ENCODE measurements around the gene POLR2E. TPM values are rescaled to one million over a fixed set of nuclear protein-coding genes. Genes with fewer than 3 reads are reported as not detected.
A peak's percentile ranks its signal among the peaks of the same experiment; 100 is the strongest.

Gene POLR2E
- polyA plus RNA-seq, 3 donors, result 183 to 222 (median 195) TPM

DNA sequence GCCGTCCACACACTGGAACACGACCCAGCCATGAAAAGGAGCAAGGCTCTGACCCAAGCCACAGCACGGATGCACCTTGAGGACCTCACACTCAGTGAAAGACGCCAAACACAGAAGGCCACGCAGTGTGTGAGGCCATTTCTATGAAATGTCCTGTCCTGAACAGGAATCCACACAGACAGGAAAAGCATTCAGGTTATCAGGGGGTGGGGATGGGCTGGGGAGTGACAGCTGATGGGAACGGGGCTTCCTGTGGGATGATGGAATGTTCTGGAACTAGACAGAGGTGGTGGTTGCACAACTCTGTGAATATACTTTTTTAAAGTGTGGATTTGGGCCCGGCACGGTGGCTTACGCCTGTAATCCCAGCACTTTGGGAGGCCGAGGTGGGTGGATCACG is 39.3 kb upstream of the POLR2E start:
- Histone ChIP-seq H3K36me3 (replicated peaks in 1 of 2; ENCODE audit: control insufficient read depth in 1 of 2, insufficient read depth in 2 of 2, low read length in 2 of 2) (peaks cover 32 to 47% of the 10 kb centered on the region in 2 donors), H3K9me3 (replicated peaks in 1 of 2; ENCODE audit: control insufficient read depth in 1 of 2, insufficient read depth in 1 of 2, low read length in 2 of 2) (peaks cover 0 to 4% of the 10 kb centered on the region in 2 donors), H3K4me1 (ENCODE audit: control insufficient read depth in 1 of 2, insufficient read depth in 2 of 2, low read length in 2 of 2) (peaks cover 38 to 44% of the 10 kb centered on the region in 2 donors), H3K4me2 (replicated peaks; ENCODE audit: extremely low read depth, low read length, poor library complexity, severe bottlenecking) (no peak overlapping the region), H3K4me3 (replicated peaks in 1 of 3; ENCODE audit: low read depth in 2 of 3, low read length in 3 of 3) (no peak overlapping the region), H3K79me2 (ENCODE audit: insufficient read depth, low read length) (peaks cover 72% of the 10 kb centered on the region), H3K27ac (ENCODE audit: low read depth in 1 of 2, low read length in 2 of 2) (peak overlapping the region in 1 of 2 donors; percentile 91), H2AFZ (ENCODE audit: insufficient read depth, low read depth, low read length, poor library complexity, severe bottlenecking) (no peak overlapping the region), H3K27me3 (ENCODE audit: control insufficient read depth in 2 of 2, insufficient read depth in 2 of 2, low read length in 2 of 2) (no peaks in the 10 kb centered on the region), H4K20me1 (ENCODE audit: insufficient read depth, low read length) (peaks cover 80% of the 10 kb centered on the region), H3K9ac (ENCODE audit: insufficient read depth, low read length, poor library complexity, severe bottlenecking) (no peak overlapping the region)
- TF ChIP-seq, protein P1, sequence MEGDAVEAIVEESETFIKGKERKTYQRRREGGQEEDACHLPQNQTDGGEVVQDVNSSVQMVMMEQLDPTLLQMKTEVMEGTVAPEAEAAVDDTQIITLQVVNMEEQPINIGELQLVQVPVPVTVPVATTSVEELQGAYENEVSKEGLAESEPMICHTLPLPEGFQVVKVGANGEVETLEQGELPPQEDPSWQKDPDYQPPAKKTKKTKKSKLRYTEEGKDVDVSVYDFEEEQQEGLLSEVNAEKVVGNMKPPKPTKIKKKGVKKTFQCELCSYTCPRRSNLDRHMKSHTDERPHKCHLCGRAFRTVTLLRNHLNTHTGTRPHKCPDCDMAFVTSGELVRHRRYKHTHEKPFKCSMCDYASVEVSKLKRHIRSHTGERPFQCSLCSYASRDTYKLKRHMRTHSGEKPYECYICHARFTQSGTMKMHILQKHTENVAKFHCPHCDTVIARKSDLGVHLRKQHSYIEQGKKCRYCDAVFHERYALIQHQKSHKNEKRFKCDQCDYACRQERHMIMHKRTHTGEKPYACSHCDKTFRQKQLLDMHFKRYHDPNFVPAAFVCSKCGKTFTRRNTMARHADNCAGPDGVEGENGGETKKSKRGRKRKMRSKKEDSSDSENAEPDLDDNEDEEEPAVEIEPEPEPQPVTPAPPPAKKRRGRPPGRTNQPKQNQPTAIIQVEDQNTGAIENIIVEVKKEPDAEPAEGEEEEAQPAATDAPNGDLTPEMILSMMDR (IDR thresholded peaks at IDR 0.05), result no peak
- H3K36me3 Mint-ChIP-seq, result peaks cover 34 to 52% of the 10 kb centered on the region in 2 donors
- H3K27ac Mint-ChIP-seq, result peak overlapping the region in 2 of 7 donors; percentile 89 to 94
- H3K9me3 Mint-ChIP-seq, result peaks cover 0 to 5% (median 2%) of the 10 kb centered on the region in 7 donors
- DNase-seq, result no peak
- intact Hi-C loops (cut with micrococcal nuclease), result loop anchor here in 1 of 2 donors (5.0 kb wide), 1 partner anchor 38 kb away; the partner anchor contains the start of gene SBNO2
- WGBS (ENCODE audit: insufficient coverage), result 100% methylated on average over 5 of the region's 11 CpGs
- H3K4me3 Mint-ChIP-seq, result no peak overlapping the region
- H3K4me1 Mint-ChIP-seq, result peaks cover 39% of the 10 kb centered on the region
- H3K27me3 Mint-ChIP-seq (ENCODE audit: low read depth in 3 of 3), result peaks cover 0 to 3% (median 0%) of the 10 kb centered on the region in 3 donors

DNA sequence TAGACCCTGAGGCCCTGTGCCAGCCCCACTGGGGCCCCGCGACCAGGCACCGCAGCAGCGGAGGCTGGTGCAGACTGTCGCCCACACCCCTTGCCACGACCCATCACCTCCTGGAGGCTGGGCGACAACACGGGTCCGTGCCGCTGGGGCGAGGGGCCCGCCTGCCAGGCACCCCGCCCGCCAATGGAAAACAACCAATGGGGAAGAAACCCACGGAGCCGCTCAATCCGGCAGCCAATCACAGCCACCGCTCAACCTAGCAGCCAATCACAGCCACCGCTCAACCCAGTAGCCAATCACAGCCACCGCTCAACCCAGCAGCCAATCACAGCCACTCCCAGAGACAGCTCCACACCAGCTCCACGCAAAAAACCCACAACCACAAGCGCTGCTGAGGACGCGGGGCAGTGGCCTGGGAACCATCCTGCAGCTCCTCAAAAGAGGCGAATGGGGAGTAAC is 38.3 kb upstream of the POLR2E start:
- Histone ChIP-seq H3K4me3 (replicated peaks in 1 of 3; ENCODE audit: low read depth in 2 of 3, low read length in 3 of 3) (peak overlapping the region in 2 of 3 experiments; percentile 64 to 82), H3K27me3 (ENCODE audit: control insufficient read depth in 2 of 2, insufficient read depth in 2 of 2, low read length in 2 of 2) (no peaks in the 10 kb centered on the region), H2AFZ (ENCODE audit: insufficient read depth, low read depth, low read length, poor library complexity, severe bottlenecking) (no peak overlapping the region), H3K27ac (ENCODE audit: low read depth in 1 of 2, low read length in 2 of 2) (peak overlapping the region; percentile 87 to 91), H3K9ac (ENCODE audit: insufficient read depth, low read length, poor library complexity, severe bottlenecking) (peak overlapping the region; percentile 84), H3K9me3 (replicated peaks in 1 of 2; ENCODE audit: control insufficient read depth in 1 of 2, insufficient read depth in 1 of 2, low read length in 2 of 2) (peaks cover 0 to 4% of the 10 kb centered on the region in 2 donors), H3K4me2 (replicated peaks; ENCODE audit: extremely low read depth, low read length, poor library complexity, severe bottlenecking) (peak overlapping the region; percentile 82), H3K4me1 (ENCODE audit: control insufficient read depth in 1 of 2, insufficient read depth in 2 of 2, low read length in 2 of 2) (peaks cover 38 to 44% of the 10 kb centered on the region in 2 donors), H4K20me1 (ENCODE audit: insufficient read depth, low read length) (peaks cover 80% of the 10 kb centered on the region), H3K79me2 (ENCODE audit: insufficient read depth, low read length) (peaks cover 77% of the 10 kb centered on the region), H3K36me3 (replicated peaks in 1 of 2; ENCODE audit: control insufficient read depth in 1 of 2, insufficient read depth in 2 of 2, low read length in 2 of 2) (peaks cover 29 to 43% of the 10 kb centered on the region in 2 donors)
- TF ChIP-seq, protein P1 (IDR thresholded peaks at IDR 0.05), result no peak
- Mint-ChIP-seq H3K4me1 (peaks cover 39% of the 10 kb centered on the region), H3K27ac (peak overlapping the region; percentile 74 to 94 (median 88)), H3K27me3 (ENCODE audit: low read depth in 3 of 3) (peaks cover 0 to 5% (median 0%) of the 10 kb centered on the region in 3 donors), H3K9me3 (peaks cover 0 to 5% (median 2%) of the 10 kb centered on the region in 7 donors), H3K36me3 (peaks cover 26 to 49% of the 10 kb centered on the region in 2 donors), H3K4me3 (peak overlapping the region; percentile 39 to 82)
- WGBS (ENCODE audit: insufficient coverage), result 69% methylated on average over 17 of the region's 25 CpGs
- peak; percentile 48 to 64 (median 62) for DNase-seq
- intact Hi-C loops (cut with micrococcal nuclease), result loop anchor here in 1 of 2 donors (5.0 kb wide), 1 partner anchor 39 kb away; the partner anchor contains the start of gene SBNO2
